Measurements from ENCODE around the gene CYB561D1.

CYB561D1 gene

DNA sequence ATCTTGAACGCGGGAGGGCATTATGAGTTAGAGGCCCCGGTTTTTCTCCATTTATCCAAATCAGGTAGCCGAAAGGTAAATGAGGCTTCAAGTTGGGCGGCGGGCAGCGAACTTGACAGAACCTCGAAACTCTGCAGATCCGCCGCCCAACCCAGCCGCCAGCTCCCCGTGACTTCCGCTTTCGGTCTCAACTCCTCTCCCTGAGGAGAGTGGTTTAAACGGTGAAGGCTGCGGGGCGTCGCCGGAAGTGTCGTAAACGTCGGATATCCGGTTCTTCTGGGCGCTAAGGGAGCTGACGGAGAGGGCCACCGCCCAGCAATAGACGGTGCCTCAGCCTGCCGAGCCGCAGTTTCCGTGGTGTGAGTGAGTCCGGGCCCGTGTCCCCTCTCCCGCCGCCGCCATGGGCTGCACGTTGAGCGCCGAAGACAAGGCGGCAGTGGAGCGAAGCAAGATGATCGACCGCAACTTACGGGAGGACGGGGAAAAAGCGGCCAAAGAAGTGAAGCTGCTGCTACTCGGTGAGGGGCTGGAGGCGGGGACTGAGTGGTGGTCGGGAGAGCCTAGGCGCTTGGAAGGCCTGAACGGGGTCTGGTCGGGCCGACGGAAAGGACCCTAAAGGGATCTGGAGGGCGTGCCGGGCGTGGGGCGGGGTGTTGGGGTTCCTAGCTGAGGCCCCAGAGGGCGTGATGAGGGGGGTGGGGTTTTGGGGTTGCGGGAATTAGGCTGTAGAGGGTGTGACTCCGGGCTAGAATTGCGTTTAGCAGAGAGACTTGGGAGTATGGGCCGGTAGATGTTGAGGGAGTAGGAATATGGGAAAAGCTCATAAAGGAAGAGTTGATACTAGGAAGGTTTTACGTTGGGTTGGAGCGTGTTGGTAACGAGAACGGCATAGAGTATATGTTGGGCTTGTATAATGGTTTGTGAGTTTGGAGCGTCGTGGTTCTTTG, 54.7 kb downstream of the CYB561D1 start, which contains the start of gene GNAI3 (continued):
- TF ChIP-seq ZNF239 (tag by site-specific recombination; IDR thresholded peaks at IDR 0.05) (peak; percentile 52; the same call in 1 of the 2 replicates), HOXC10 (CRISPR knock-in tag; IDR thresholded peaks at IDR 0.05) (0 out of 2 replicates have a peak, but pooled peaks have one; percentile 84), ZNF416 (tag by site-specific recombination; IDR thresholded peaks at IDR 0.05) (no peak), ZNF747 (tag by site-specific recombination; IDR thresholded peaks at IDR 0.05) (no peak), KLF10 (tag by site-specific recombination; IDR thresholded peaks at IDR 0.05) (peak; percentile 67), ZNF629 (tag by site-specific recombination; IDR thresholded peaks at IDR 0.05) (peak; percentile 95), ZNF660 (tag by site-specific recombination; IDR thresholded peaks at IDR 0.05) (no peak), ZNF776 (tag by site-specific recombination; IDR thresholded peaks at IDR 0.05; ENCODE audit: borderline replicate concordance) (no peak), KLF7 (tag by site-specific recombination; IDR thresholded peaks at IDR 0.05; ENCODE audit: borderline replicate concordance) (peak; percentile 98), KLF1 (tag by site-specific recombination; IDR thresholded peaks at IDR 0.05) (peak; percentile 89), GLIS1 (tag by site-specific recombination; IDR thresholded peaks at IDR 0.05) (peak; percentile 27), ZNF561 (tag by site-specific recombination; IDR thresholded peaks at IDR 0.05; ENCODE audit: borderline replicate concordance) (0 out of 2 replicates have a peak, but pooled peaks have one; percentile 66), ZNF521 (tag by site-specific recombination; IDR thresholded peaks at IDR 0.05) (no peak), YY2 (tag by site-specific recombination; IDR thresholded peaks at IDR 0.05) (0 out of 2 replicates have a peak, but pooled peaks have one; percentile 19), ZNF248 (tag by site-specific recombination; IDR thresholded peaks at IDR 0.05) (no peak), ZBTB8A (tag by site-specific recombination; IDR thresholded peaks at IDR 0.05) (peak; percentile 95), PRDM1 (tag by site-specific recombination; IDR thresholded peaks at IDR 0.05) (peak; percentile 97), ZNF585B (tag by site-specific recombination; IDR thresholded peaks at IDR 0.05) (no peak), SP3 (tag by site-specific recombination; IDR thresholded peaks at IDR 0.05) (peak; percentile 83), GLI2 (tag by site-specific recombination; IDR thresholded peaks at IDR 0.05; ENCODE audit: borderline replicate concordance, low read depth) (no peak), ZNF433 (tag by site-specific recombination; IDR thresholded peaks at IDR 0.05; ENCODE audit: low read depth) (no peak), ZNF341 (tag by site-specific recombination; IDR thresholded peaks at IDR 0.05; ENCODE audit: low read depth) (peak; percentile 60), ZFHX2 (tag by site-specific recombination; conservative IDR thresholded peaks at IDR 0.05) (0 out of 2 replicates have a peak, but pooled peaks have one; percentile 25), OVOL3 (tag by site-specific recombination; IDR thresholded peaks at IDR 0.05) (0 out of 2 replicates have a peak, but pooled peaks have one; percentile 35), ZXDB (tag by site-specific recombination; IDR thresholded peaks at IDR 0.05) (peak; percentile 70), ZNF658 (tag by site-specific recombination; IDR thresholded peaks at IDR 0.05) (no peak)
- TF ChIP-seq, protein P1, sequence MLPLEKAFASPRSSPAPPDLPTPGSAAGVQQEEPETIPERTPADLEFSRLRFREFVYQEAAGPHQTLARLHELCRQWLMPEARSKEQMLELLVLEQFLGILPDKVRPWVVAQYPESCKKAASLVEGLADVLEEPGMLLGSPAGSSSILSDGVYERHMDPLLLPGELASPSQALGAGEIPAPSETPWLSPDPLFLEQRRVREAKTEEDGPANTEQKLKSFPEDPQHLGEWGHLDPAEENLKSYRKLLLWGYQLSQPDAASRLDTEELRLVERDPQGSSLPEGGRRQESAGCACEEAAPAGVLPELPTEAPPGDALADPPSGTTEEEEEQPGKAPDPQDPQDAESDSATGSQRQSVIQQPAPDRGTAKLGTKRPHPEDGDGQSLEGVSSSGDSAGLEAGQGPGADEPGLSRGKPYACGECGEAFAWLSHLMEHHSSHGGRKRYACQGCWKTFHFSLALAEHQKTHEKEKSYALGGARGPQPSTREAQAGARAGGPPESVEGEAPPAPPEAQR (tag by site-specific recombination; IDR thresholded peaks at IDR 0.05) = no peak
- TF ChIP-seq, protein P2, sequence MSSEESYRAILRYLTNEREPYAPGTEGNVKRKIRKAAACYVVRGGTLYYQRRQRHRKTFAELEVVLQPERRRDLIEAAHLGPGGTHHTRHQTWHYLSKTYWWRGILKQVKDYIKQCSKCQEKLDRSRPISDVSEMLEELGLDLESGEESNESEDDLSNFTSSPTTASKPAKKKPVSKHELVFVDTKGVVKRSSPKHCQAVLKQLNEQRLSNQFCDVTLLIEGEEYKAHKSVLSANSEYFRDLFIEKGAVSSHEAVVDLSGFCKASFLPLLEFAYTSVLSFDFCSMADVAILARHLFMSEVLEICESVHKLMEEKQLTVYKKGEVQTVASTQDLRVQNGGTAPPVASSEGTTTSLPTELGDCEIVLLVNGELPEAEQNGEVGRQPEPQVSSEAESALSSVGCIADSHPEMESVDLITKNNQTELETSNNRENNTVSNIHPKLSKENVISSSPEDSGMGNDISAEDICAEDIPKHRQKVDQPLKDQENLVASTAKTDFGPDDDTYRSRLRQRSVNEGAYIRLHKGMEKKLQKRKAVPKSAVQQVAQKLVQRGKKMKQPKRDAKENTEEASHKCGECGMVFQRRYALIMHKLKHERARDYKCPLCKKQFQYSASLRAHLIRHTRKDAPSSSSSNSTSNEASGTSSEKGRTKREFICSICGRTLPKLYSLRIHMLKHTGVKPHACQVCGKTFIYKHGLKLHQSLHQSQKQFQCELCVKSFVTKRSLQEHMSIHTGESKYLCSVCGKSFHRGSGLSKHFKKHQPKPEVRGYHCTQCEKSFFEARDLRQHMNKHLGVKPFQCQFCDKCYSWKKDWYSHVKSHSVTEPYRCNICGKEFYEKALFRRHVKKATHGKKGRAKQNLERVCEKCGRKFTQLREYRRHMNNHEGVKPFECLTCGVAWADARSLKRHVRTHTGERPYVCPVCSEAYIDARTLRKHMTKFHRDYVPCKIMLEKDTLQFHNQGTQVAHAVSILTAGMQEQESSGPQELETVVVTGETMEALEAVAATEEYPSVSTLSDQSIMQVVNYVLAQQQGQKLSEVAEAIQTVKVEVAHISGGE (tag by site-specific recombination; conservative IDR thresholded peaks at IDR 0.05; ENCODE audit: low read depth) = peak; percentile 95
- TF ChIP-seq, protein P3, sequence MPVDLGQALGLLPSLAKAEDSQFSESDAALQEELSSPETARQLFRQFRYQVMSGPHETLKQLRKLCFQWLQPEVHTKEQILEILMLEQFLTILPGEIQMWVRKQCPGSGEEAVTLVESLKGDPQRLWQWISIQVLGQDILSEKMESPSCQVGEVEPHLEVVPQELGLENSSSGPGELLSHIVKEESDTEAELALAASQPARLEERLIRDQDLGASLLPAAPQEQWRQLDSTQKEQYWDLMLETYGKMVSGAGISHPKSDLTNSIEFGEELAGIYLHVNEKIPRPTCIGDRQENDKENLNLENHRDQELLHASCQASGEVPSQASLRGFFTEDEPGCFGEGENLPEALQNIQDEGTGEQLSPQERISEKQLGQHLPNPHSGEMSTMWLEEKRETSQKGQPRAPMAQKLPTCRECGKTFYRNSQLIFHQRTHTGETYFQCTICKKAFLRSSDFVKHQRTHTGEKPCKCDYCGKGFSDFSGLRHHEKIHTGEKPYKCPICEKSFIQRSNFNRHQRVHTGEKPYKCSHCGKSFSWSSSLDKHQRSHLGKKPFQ (tag by site-specific recombination; IDR thresholded peaks at IDR 0.05) = 0 out of 2 replicates have a peak, but pooled peaks have one; percentile 61
- TF ChIP-seq, protein P4, sequence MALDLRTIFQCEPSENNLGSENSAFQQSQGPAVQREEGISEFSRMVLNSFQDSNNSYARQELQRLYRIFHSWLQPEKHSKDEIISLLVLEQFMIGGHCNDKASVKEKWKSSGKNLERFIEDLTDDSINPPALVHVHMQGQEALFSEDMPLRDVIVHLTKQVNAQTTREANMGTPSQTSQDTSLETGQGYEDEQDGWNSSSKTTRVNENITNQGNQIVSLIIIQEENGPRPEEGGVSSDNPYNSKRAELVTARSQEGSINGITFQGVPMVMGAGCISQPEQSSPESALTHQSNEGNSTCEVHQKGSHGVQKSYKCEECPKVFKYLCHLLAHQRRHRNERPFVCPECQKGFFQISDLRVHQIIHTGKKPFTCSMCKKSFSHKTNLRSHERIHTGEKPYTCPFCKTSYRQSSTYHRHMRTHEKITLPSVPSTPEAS (tag by site-specific recombination; IDR thresholded peaks at IDR 0.05) = no peak
- TF ChIP-seq, protein P5, sequence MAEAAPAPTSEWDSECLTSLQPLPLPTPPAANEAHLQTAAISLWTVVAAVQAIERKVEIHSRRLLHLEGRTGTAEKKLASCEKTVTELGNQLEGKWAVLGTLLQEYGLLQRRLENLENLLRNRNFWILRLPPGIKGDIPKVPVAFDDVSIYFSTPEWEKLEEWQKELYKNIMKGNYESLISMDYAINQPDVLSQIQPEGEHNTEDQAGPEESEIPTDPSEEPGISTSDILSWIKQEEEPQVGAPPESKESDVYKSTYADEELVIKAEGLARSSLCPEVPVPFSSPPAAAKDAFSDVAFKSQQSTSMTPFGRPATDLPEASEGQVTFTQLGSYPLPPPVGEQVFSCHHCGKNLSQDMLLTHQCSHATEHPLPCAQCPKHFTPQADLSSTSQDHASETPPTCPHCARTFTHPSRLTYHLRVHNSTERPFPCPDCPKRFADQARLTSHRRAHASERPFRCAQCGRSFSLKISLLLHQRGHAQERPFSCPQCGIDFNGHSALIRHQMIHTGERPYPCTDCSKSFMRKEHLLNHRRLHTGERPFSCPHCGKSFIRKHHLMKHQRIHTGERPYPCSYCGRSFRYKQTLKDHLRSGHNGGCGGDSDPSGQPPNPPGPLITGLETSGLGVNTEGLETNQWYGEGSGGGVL (tag by site-specific recombination; IDR thresholded peaks at IDR 0.05) = no peak; the same call in 1 of the 2 replicates

Data from HEK293 (cell line).